Measurements from ENCODE around the gene ABCC5.

DNA sequence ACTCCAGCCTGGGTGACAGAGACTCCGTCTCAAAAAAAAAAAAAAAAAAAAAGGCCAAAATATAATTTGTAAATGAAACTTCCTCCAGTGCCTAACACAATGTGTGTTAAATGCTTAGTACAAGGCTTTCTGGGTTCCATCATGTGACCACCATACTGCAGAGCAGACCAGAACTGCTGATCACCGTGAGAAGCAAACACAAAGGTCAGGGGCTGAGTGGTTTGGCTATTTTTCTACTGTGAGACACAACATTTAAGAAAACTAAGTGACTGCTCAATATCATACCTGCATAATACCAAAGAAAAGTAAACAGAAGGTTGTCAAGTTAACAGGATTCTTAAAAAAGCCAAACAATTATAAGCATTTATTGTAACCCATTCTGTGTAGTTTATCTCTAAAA lies 13.2 kb downstream of the ABCC5 start:
- TF ChIP-seq, protein P1, sequence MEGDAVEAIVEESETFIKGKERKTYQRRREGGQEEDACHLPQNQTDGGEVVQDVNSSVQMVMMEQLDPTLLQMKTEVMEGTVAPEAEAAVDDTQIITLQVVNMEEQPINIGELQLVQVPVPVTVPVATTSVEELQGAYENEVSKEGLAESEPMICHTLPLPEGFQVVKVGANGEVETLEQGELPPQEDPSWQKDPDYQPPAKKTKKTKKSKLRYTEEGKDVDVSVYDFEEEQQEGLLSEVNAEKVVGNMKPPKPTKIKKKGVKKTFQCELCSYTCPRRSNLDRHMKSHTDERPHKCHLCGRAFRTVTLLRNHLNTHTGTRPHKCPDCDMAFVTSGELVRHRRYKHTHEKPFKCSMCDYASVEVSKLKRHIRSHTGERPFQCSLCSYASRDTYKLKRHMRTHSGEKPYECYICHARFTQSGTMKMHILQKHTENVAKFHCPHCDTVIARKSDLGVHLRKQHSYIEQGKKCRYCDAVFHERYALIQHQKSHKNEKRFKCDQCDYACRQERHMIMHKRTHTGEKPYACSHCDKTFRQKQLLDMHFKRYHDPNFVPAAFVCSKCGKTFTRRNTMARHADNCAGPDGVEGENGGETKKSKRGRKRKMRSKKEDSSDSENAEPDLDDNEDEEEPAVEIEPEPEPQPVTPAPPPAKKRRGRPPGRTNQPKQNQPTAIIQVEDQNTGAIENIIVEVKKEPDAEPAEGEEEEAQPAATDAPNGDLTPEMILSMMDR (IDR thresholded peaks at IDR 0.05): no peak
- TF ChIP-seq POLR2A (IDR thresholded peaks at IDR 0.05): no peak

Measured in uterus (tissue), 2 donors.